ENCODE data around the gene SP110. TPM values are rescaled to one million over a fixed set of nuclear protein-coding genes. Genes with fewer than 3 reads are reported as not detected.

The SP110 gene
- total and polyA plus RNA-seq, 2 of the 4 experiments (the other 2 are of a cell fraction), result 9.3 to 10.2 TPM

DNA sequence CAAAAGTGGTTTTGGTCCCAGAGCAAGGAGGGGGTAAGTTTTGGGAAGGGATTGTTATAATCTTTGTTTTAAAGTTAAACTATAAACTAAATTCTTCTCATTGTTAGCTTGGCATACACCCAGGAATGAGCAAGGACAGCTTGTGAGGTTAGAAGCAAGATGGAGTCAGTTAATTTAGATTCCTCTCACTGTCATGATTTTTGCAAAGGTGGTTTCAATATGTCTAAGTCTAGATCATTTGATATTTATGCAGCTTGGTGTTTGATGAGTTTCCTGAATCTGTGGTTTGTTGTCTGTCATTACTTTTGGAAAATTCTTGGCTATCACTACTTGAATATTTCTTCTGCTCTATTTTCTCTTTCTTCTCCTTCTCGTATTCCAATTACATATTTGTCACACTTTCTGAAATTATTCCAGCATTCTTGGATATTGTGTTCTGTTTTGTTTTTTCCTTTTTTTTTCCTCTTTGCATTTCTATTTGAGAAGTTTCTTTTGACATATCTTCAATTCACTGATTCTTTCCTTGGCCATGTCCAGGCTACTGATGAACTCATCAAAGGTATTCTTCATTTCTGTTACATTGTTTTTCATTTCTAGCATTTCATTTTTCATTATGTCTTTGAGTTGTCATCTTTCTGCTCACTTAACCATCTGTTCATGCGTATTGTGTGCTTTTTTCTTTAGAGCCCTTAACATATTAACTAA is 10.9 kb upstream of the SP110 start:
- Histone ChIP-seq H3K14ac (replicated peaks; ENCODE audit: low read depth, low read length) (no peak overlapping the region), H3K27ac (ENCODE audit: insufficient read depth, low read length) (no peak overlapping the region), H4K8ac (ENCODE audit: low read depth in 2 of 2, low read length in 2 of 2) (no peak overlapping the region; a peak in 2 of 4 replicates), H3K9ac (ENCODE audit: low read depth, low read length) (no peak overlapping the region), H3K18ac (ENCODE audit: low read depth, low read length) (no peak overlapping the region), H4K20me1 (ENCODE audit: insufficient read depth, low read length) (no peaks in the 10 kb centered on the region), H2AFZ (replicated peaks; ENCODE audit: low read length, poor library complexity) (no peak overlapping the region), H3K4me3 (ENCODE audit: insufficient read depth, low read depth, low read length) (no peak overlapping the region), H3K79me1 (ENCODE audit: low read depth in 1 of 2, low read length in 2 of 2) (no peaks in the 10 kb centered on the region), H3K4me2 (ENCODE audit: low read depth, low read length) (no peak overlapping the region), H3K27me3 (ENCODE audit: control insufficient read depth, insufficient read depth, low read length) (no peaks in the 10 kb centered on the region), H2BK15ac (ENCODE audit: low read depth, low read length) (no peak overlapping the region), H2BK120ac (ENCODE audit: low read depth, low read length) (peak overlapping the region; percentile 82; the same call in 1 of the 2 replicates), H2BK5ac (ENCODE audit: low read depth, low read length, poor library complexity, severe bottlenecking) (no peak overlapping the region), H2AK5ac (ENCODE audit: low read depth, low read length) (no peak overlapping the region), H3K4ac (ENCODE audit: low read depth, low read length) (no peak overlapping the region; the same call in 1 of the 2 replicates), H4K91ac (ENCODE audit: insufficient read depth, low read depth, low read length) (no peak overlapping the region), H3K56ac (ENCODE audit: extremely low read depth, insufficient read depth, low read length) (no peak overlapping the region), H3K9me1 (ENCODE audit: insufficient read depth, low read length) (no peaks in the 10 kb centered on the region), H3K9me3 (ENCODE audit: control insufficient read depth, insufficient read depth, low read length) (peaks cover 3% of the 10 kb centered on the region), H3K36me3 (ENCODE audit: control insufficient read depth, insufficient read depth, low read length) (no peaks in the 10 kb centered on the region), H2BK20ac (ENCODE audit: low read depth, low read length) (peak overlapping the region; percentile 32; the same call in 1 of the 2 replicates), H4K5ac (ENCODE audit: low read depth, low read length) (no peak overlapping the region), H2AK9ac (replicated peaks; ENCODE audit: low read depth, low read length, poor library complexity) (no peak overlapping the region), H3K23ac (ENCODE audit: low read depth, low read length) (no peak overlapping the region), H3K4me1 (ENCODE audit: control insufficient read depth, insufficient read depth, low read length) (no peaks in the 10 kb centered on the region; the same call in 1 of the 2 replicates)
- CTCF ChIA-PET, result no interaction called here
- DNase-seq (no peak), ATAC-seq (ENCODE audit: low read depth) (no peak)
- TF ChIP-seq MAZ (IDR thresholded peaks at IDR 0.05; ENCODE audit: borderline replicate concordance, low read depth, low read length) (no peak), NFE2L2 (IDR thresholded peaks at IDR 0.05; ENCODE audit: low read depth, low read length) (no peak), POLR2A (IDR thresholded peaks at IDR 0.05; ENCODE audit: low read depth, low read length) (no peak)
- dilution Hi-C loops (cut with HindIII; ENCODE audit: low sequenced_read_pairs, unreplicated experiment) (no loop called here), in situ Hi-C loops (cut with MboI; ENCODE audit: low sequenced_read_pairs) (no loop called here), intact Hi-C loops (cut with micrococcal nuclease) (loop anchor here (10.0 kb wide), 1 partner anchor 224 kb away; no protein-coding TSS in a partner anchor)
- no CpG with 5 or more reads among the region's 2 CpGs for WGBS, 2 experiments (ENCODE audit: extremely low coverage in 2 of 2, insufficient read length in 1 of 2)
- no TSS peak for BruUV-seq (replicated peaks)
- POLR2A ChIA-PET (ENCODE audit: unreplicated experiment), result no interaction called here
